Esophagus muscularis mucosa (tissue), 4 donors: ENCODE results near the gene NXPH3. TPM values are rescaled to one million over a fixed set of nuclear protein-coding genes. Genes with fewer than 3 reads are reported as not detected.

Source experiments
- DNase-seq: peaks from one replicate; pipeline ENCODE4 v3.0.0-alpha.2; 2017; ENCODE audit errors: extremely low spot score
- H3K27ac ChIP-seq, 4 donors: fragments of 200-600 bp; sonication (generic); replicated peaks in 1 of 4; 1 replicate in 3 of 4; 2 replicates in 1 of 4; pipeline ENCODE4 v1.5.1; 2016 to 2019; ENCODE audit warnings: mild to moderate bottlenecking in 1 of 4
- H3K27me3 ChIP-seq, 4 donors: fragments of 200-600 bp; sonication (generic); one replicate each; pipeline versions ENCODE4 v1.5.1 to v1.6.0; 2016 to 2019
- H3K36me3 ChIP-seq, 4 donors: fragments of 200-600 bp; sonication (generic); one replicate each; pipeline ENCODE4 v1.5.1; 2016 to 2019
- H3K4me1 ChIP-seq, 4 donors: fragments of 200-600 bp; sonication (generic); one replicate each; pipeline ENCODE4 v1.5.1; 2016 to 2019
- H3K4me3 ChIP-seq, 4 donors: fragments of 200-600 bp; sonication (generic); 1 replicate in 2 of 4; 2 replicates in 2 of 4; pipeline ENCODE4 v1.5.1; 2016 to 2019; ENCODE audit warnings: mild to moderate bottlenecking in 4 of 4, moderate library complexity in 1 of 4
- H3K9me3 ChIP-seq, 4 donors: fragments of 200-600 bp; sonication (generic); 1 replicate in 3 of 4; 2 replicates in 1 of 4; pipeline ENCODE4 v1.5.1; 2016 to 2019
- EP300 ChIP-seq: sonication (generic); formaldehyde crosslinking; IDR thresholded peaks from one replicate; pipeline ENCODE4 v1.6.1; 2017; ENCODE audit warnings: antibody characterized with exemption
- POLR2A ChIP-seq: fragments of 450-650 bp; IDR thresholded peaks from one replicate; pipeline ENCODE4 v1.6.1; 2017; ENCODE audit warnings: antibody characterized with exemption, moderate library complexity, mild to moderate bottlenecking, low read depth
- POLR2AphosphoS5 ChIP-seq, 2 donors: sonication (generic); formaldehyde crosslinking; IDR thresholded peaks; one replicate each; pipeline ENCODE4 v1.6.1; 2017; ENCODE audit warnings: antibody characterized with exemption in 2 of 2
- WGBS: methylation state at CpG from one replicate; pipeline ENCODE4 v1.1.5; 2018; 5-methylcytosine and 5-hydroxymethylcytosine counted together
- intact Hi-C: fragments of 100-400 bp; cut with DNase I; formaldehyde crosslinking; loops from one replicate; pipeline ENCODE4 v1.15.1; 2023
- total RNA-seq, 4 donors: library from RNA; depleted of rRNA; stranded (reverse); fragments of >200 nt; gene quantifications; one replicate each; pipeline versions ENCODE4 v1.1.0 to v1.2.1, GENCODE V29; 2016
- TF ChIP-seq, protein P1 (sequence below), 3 experiments: fragments of 200-600 bp in 2 of 3; fragments of 450-650 bp in 1 of 3; sonication (generic) in 2 of 3; IDR thresholded peaks; one replicate each; pipeline ENCODE4 v1.5.1; 2017 to 2019; ENCODE audit warnings: antibody characterized with exemption in 3 of 3, mild to moderate bottlenecking in 2 of 3, moderate library complexity in 1 of 3

Gene NXPH3
- total RNA-seq, 4 donors from 2014 or later = 12.6 to 37.8 (median 21.2) TPM

DNA sequence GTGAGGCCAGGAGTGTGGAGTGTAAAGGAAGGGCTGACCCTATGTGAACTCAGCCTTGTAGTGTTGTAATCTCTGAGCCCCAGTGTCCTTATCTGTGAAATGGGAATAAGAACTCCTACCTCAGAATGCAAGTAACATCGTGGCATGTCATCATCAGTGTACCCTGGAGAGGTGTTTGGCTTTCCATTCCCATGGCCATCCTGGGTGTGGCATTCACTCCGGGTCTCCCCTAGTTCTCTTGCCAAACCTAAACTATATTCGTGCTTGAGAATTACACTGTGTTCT is 1.9 kb downstream of the NXPH3 start:
- Histone ChIP-seq H3K36me3 (peaks cover 0 to 11% (median 0%) of the 10 kb centered on the region in 4 donors), H3K9me3 (no peaks in the 10 kb centered on the region), H3K27ac (peak overlapping the region; percentile 84 to 91 (median 88)), H3K4me1 (peaks cover 30 to 55% (median 48%) of the 10 kb centered on the region in 4 donors), H3K4me3 (peak overlapping the region; percentile 61 to 91 (median 86)), H3K27me3 (no peaks in the 10 kb centered on the region)
- DNase-seq = no peak
- WGBS = 61% methylated on average over 3 of the region's 3 CpGs
- intact Hi-C loops = loop anchor here (5.0 to 10.0 kb wide), 2 partner anchors 35 to 417 kb away; partner anchors contain the start of gene DLX3
- no peak for TF ChIP-seq POLR2A
- no peak for TF ChIP-seq POLR2AphosphoS5 (IDR thresholded peaks at IDR 0.05)
- no peak for TF ChIP-seq EP300
- TF ChIP-seq, protein P1, sequence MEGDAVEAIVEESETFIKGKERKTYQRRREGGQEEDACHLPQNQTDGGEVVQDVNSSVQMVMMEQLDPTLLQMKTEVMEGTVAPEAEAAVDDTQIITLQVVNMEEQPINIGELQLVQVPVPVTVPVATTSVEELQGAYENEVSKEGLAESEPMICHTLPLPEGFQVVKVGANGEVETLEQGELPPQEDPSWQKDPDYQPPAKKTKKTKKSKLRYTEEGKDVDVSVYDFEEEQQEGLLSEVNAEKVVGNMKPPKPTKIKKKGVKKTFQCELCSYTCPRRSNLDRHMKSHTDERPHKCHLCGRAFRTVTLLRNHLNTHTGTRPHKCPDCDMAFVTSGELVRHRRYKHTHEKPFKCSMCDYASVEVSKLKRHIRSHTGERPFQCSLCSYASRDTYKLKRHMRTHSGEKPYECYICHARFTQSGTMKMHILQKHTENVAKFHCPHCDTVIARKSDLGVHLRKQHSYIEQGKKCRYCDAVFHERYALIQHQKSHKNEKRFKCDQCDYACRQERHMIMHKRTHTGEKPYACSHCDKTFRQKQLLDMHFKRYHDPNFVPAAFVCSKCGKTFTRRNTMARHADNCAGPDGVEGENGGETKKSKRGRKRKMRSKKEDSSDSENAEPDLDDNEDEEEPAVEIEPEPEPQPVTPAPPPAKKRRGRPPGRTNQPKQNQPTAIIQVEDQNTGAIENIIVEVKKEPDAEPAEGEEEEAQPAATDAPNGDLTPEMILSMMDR (IDR thresholded peaks at IDR 0.05) = no peak

DNA sequence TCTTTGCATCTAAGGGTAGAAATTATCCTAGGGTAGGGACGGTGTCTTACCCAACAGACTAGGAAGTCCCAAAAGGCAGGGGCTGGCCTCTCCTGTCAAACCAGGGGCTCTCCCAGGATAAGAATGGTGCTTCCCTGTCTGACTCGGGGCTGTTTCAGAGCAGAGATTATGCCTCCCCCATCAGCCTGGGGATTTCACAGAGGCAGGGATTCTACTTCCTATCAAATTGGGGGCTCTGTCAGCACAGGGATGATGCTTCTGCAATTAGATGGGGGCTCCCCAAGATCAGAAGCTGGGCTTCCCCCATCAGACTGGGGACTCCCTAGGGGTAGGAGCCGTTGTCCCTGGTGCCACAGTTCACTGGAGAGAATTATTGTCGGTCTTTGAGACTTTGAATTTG is 2.3 kb downstream of the NXPH3 start:
- Histone ChIP-seq H3K4me3 (peak overlapping the region in 2 of 4 donors; percentile 61 to 91), H3K4me1 (peaks cover 30 to 55% (median 48%) of the 10 kb centered on the region in 4 donors), H3K9me3 (no peaks in the 10 kb centered on the region), H3K27ac (peak overlapping the region in 3 of 4 donors; percentile 84 to 91 (median 89)), H3K36me3 (peaks cover 0 to 11% (median 0%) of the 10 kb centered on the region in 4 donors), H3K27me3 (no peaks in the 10 kb centered on the region)
- TF ChIP-seq POLR2A (no peak), POLR2AphosphoS5 (IDR thresholded peaks at IDR 0.05) (no peak), EP300 (no peak)
- TF ChIP-seq, protein P1 (IDR thresholded peaks at IDR 0.05) = no peak
- WGBS = 83% methylated on average over 3 of the region's 4 CpGs
- DNase-seq = no peak
- intact Hi-C loops = loop anchor here (5.0 to 10.0 kb wide), 2 partner anchors 34 to 417 kb away; partner anchors contain the start of gene DLX3

GRCh38 chr17:49578414-49578813 is 2.7 kb downstream of the NXPH3 start:
- no peaks in the 10 kb centered on the region for H3K27me3 ChIP-seq
- 94% methylated on average over 12 of the region's 13 CpGs for WGBS
- DNase-seq = no peak
- no peak overlapping the region for H3K4me3 ChIP-seq
- intact Hi-C loops = loop anchor here (5.0 to 10.0 kb wide), 2 partner anchors 34 to 416 kb away; partner anchors contain the start of gene DLX3
- H3K27ac ChIP-seq = no peak overlapping the region
- no peaks in the 10 kb centered on the region for H3K9me3 ChIP-seq
- TF ChIP-seq, protein P1 (IDR thresholded peaks at IDR 0.05) = no peak
- TF ChIP-seq EP300 = no peak
- no peak for TF ChIP-seq POLR2AphosphoS5 (IDR thresholded peaks at IDR 0.05)
- TF ChIP-seq POLR2A = no peak
- H3K4me1 ChIP-seq = peaks cover 30 to 53% (median 47%) of the 10 kb centered on the region in 4 donors
- H3K36me3 ChIP-seq = peaks cover 0 to 11% (median 0%) of the 10 kb centered on the region in 4 donors

GRCh38 chr17:49578952-49579500 is 3.4 kb downstream of the NXPH3 start:
- Histone ChIP-seq H3K4me3 (no peak overlapping the region), H3K36me3 (peaks cover 0 to 11% (median 0%) of the 10 kb centered on the region in 4 donors), H3K27ac (no peak overlapping the region), H3K4me1 (peaks cover 30 to 46% (median 41%) of the 10 kb centered on the region in 4 donors), H3K27me3 (no peaks in the 10 kb centered on the region), H3K9me3 (no peaks in the 10 kb centered on the region)
- DNase-seq = no peak
- no peak for TF ChIP-seq POLR2AphosphoS5 (IDR thresholded peaks at IDR 0.05)
- no peak for TF ChIP-seq POLR2A
- no peak for TF ChIP-seq EP300
- TF ChIP-seq, protein P1 (IDR thresholded peaks at IDR 0.05) = no peak
- intact Hi-C loops = loop anchor here (5.0 to 10.0 kb wide), 2 partner anchors 33 to 416 kb away; partner anchors contain the start of gene DLX3
- WGBS = 87% methylated on average over 13 of the region's 17 CpGs
